GM12878 (cell line): ENCODE data around the gene CD55. TPM values are rescaled to one million over a fixed set of nuclear protein-coding genes. Genes with fewer than 3 reads are reported as not detected.

Source experiments
- ATAC-seq: fragments of 200-7000 bp; cut with Tn5 transposase; 3 replicates; pipeline ENCODE4 v1.9.1; 2020; ENCODE audit warnings: mild to moderate bottlenecking, moderate library complexity
- BruUV-seq: library from RNA; stranded (reverse); fragments of 400-500 nt; replicated peaks from 2 replicates; lab custom pipeline; 2021; lab: Mats Ljungman, UMichigan
- CTCF ChIA-PET: fragments of 300-600 bp; sonication (Branson Sonifier 250); formaldehyde crosslinking; extraction: SDS; loops from one replicate; lab custom pipeline; 2021; ENCODE audit warnings: inconsistent platforms; lab: Yijun Ruan, JAX
- POLR2A ChIA-PET: fragments of 350-600 bp; formaldehyde crosslinking; extraction: SDS; loops from one replicate; lab custom pipeline; 2021; ENCODE audit warnings: inconsistent platforms; lab: Charles Lee
- RAD21 ChIA-PET: fragments of 300-600 bp; sonication (Branson Sonifier 250); formaldehyde crosslinking; loops from one replicate; lab custom pipeline; 2023; ENCODE audit warnings: antibody characterized with exemption; ENCODE audit not compliant: unreplicated experiment; lab: Charles Lee
- SMC1A ChIA-PET: fragments of 300-600 bp; sonication (Branson Sonifier 250); formaldehyde crosslinking; loops from one replicate; lab custom pipeline; 2023; ENCODE audit not compliant: unreplicated experiment, uncharacterized antibody; lab: Charles Lee
- DNase-seq: peaks from one replicate; pipeline ENCODE4 v3.0.0-alpha.2; 2011; ENCODE audit warnings: low read depth, low spot score
- FAIRE-seq: peaks from 3 replicates; lab custom pipeline; 2011; peaks lifted over from hg19 to GRCh38; lab: Jason Lieb, UNC
- H2AFZ ChIP-seq: 2 replicates; pipeline ENCODE4 v1.6.0; 2011; ENCODE audit warnings: low read depth, low read length, control low read depth; ENCODE audit not compliant: control insufficient read depth
- H3K27ac ChIP-seq: 2 replicates; pipeline ENCODE4 v1.5.1; 2011; ENCODE audit warnings: control low read depth; ENCODE audit not compliant: control insufficient read depth, insufficient read depth
- H3K27me3 ChIP-seq, 2 experiments: replicated peaks in 1 of 2; 2 replicates each; pipeline versions ENCODE4 v1.6.0 to v1.6.1; 2011; ENCODE audit warnings: low read length in 1 of 2; ENCODE audit not compliant: control insufficient read depth in 2 of 2, insufficient read depth in 2 of 2
- H3K36me3 ChIP-seq, 2 experiments: 2 replicates each; pipeline ENCODE4 v1.5.1; 2011; ENCODE audit warnings: low read length in 1 of 2; ENCODE audit not compliant: control insufficient read depth in 2 of 2, insufficient read depth in 2 of 2
- H3K4me1 ChIP-seq: 2 replicates; pipeline ENCODE4 v1.6.1; 2011; ENCODE audit warnings: mild to moderate bottlenecking, low read length, moderate library complexity, mixed read lengths; ENCODE audit not compliant: control insufficient read depth, insufficient read depth
- H3K4me2 ChIP-seq: 2 replicates; pipeline ENCODE4 v1.6.0; 2011; ENCODE audit warnings: control low read depth; ENCODE audit not compliant: control insufficient read depth, insufficient read depth
- H3K4me3 ChIP-seq: fragments of 200-600 bp; sonication (generic); 2 replicates; pipeline ENCODE4 v1.5.1; 2016
- H3K79me2 ChIP-seq: 2 replicates; pipeline ENCODE4 v1.6.0; 2011; ENCODE audit warnings: low read length; ENCODE audit not compliant: control insufficient read depth, insufficient read depth
- H3K9ac ChIP-seq: 2 replicates; pipeline ENCODE4 v1.8.0; 2011; ENCODE audit warnings: low read length, control low read depth, mixed read lengths; ENCODE audit not compliant: control insufficient read depth, insufficient read depth
- H3K9me3 ChIP-seq: replicated peaks from 3 replicates; pipeline ENCODE4 v1.5.1; 2011; ENCODE audit warnings: mild to moderate bottlenecking, low read length; ENCODE audit not compliant: control insufficient read depth, insufficient read depth
- H4K20me1 ChIP-seq: 2 replicates; pipeline ENCODE4 v1.6.0; 2011; ENCODE audit not compliant: control insufficient read depth, insufficient read depth
- CEBPB ChIP-seq, 2 experiments: fragments of 150-350 bp in 1 of 2; IDR thresholded peaks; 2 replicates each; pipeline ENCODE4 v1.6.1; 2012 to 2014; ENCODE audit warnings: low read depth in 2 of 2, low read length in 2 of 2, borderline replicate concordance in 1 of 2, inconsistent platforms in 1 of 2
- EGR1 ChIP-seq, 2 experiments: IDR thresholded peaks; 1 replicate in 1 of 2; 2 replicates in 1 of 2; pipeline ENCODE4 v1.6.1; 2011 to 2012; ENCODE audit warnings: low read depth in 2 of 2, low read length in 2 of 2, borderline replicate concordance in 1 of 2, mild to moderate bottlenecking in 1 of 2, moderate library complexity in 1 of 2
- ETV6 ChIP-seq, 2 experiments: fragments of 450-650 bp in 1 of 2; IDR thresholded peaks in 1 of 2; conservative IDR thresholded peaks in 1 of 2; 2 replicates each; pipeline ENCODE4 v1.6.1; 2014; ENCODE audit warnings: antibody characterized with exemption in 1 of 2, borderline replicate concordance in 1 of 2, low read depth in 1 of 2, mild to moderate bottlenecking in 1 of 2, moderate library complexity in 1 of 2
- HCFC1 ChIP-seq: fragments of 150-350 bp; IDR thresholded peaks from 2 replicates; pipeline ENCODE4 v1.6.1; 2014; ENCODE audit warnings: low read length
- JUND ChIP-seq: IDR thresholded peaks from 2 replicates; pipeline ENCODE4 v1.6.1; 2012; ENCODE audit warnings: low read depth, mild to moderate bottlenecking, low read length, improper control_type of control experiment, moderate library complexity
- NR2F1 ChIP-seq: fragments of 450-650 bp; conservative IDR thresholded peaks from 2 replicates; pipeline ENCODE4 v1.6.1; 2017; ENCODE audit warnings: mild to moderate bottlenecking
- POLR2A ChIP-seq: IDR thresholded peaks from 2 replicates; pipeline ENCODE4 v1.6.1; 2011; ENCODE audit warnings: low read depth, mild to moderate bottlenecking, low read length
- SMC3 ChIP-seq: IDR thresholded peaks from 2 replicates; pipeline ENCODE4 v1.6.1; 2011; ENCODE audit warnings: low read length, improper control_type of control experiment, borderline replicate concordance
- TBL1XR1 ChIP-seq: IDR thresholded peaks from 2 replicates; pipeline ENCODE4 v1.6.1; 2012; ENCODE audit warnings: low read depth, low read length, improper control_type of control experiment
- USF1 ChIP-seq: IDR thresholded peaks from 2 replicates; pipeline ENCODE4 v1.6.1; 2011; ENCODE audit warnings: borderline replicate concordance, low read depth, mild to moderate bottlenecking, moderate library complexity, mixed read lengths, low read length; ENCODE audit not compliant: insufficient read depth; ENCODE audit errors: extremely low read length
- USF2 ChIP-seq: IDR thresholded peaks from 2 replicates; pipeline ENCODE4 v1.6.1; 2011; ENCODE audit warnings: low read depth, low read length, improper control_type of control experiment, borderline replicate concordance
- WGBS: methylation state at CpG from one replicate; pipeline ENCODE4 v1.1.6; 2016; ENCODE audit warnings: low lambda C conversion rate; ENCODE audit not compliant: insufficient replicate concordance, insufficient coverage; ENCODE audit errors: missing lambda C conversion rate; 5-methylcytosine and 5-hydroxymethylcytosine counted together
- in situ Hi-C: fragments of 300-500 bp; cut with MboI; formaldehyde crosslinking; loops from 9 replicates; pipeline ENCODE4 v1.14.3; 2018; ENCODE audit warnings: mixed read lengths
- intact Hi-C: fragments of 100-400 bp; cut with micrococcal nuclease; formaldehyde crosslinking; loops from one replicate; pipeline ENCODE4 v1.14.2; 2022; ENCODE audit not compliant: unreplicated experiment
- polyA plus RNA-seq, 11 experiments: library from polyadenylated mRNA; depleted of rRNA in 4 of 11; unstranded in 6 of 11; stranded (reverse) in 5 of 11; fragments of >200 nt; fragmentation: Nextera tagmentation in 4 of 11; fragmentation: Illumina TruSeq in 1 of 11; extraction: Ambion mirVana in 4 of 11; extraction: Trizol in 1 of 11; gene quantifications; 1 replicate in 1 of 11; 2 replicates in 10 of 11; pipeline versions ENCODE4 v1.2.1 to v1.2.3, GENCODE V29; 2011 to 2016; ENCODE audit warnings: inconsistent platforms in 2 of 11, missing spikeins in 2 of 11, low read depth in 1 of 11
- total RNA-seq, 4 experiments: library from RNA; depleted of rRNA in 3 of 4; stranded (reverse); fragments of >200 nt in 3 of 4; fragmentation: Illumina TruSeq in 1 of 4; extraction: Trizol in 1 of 4; gene quantifications; 2 replicates each; pipeline versions ENCODE4 v1.2.1 to v1.2.3, GENCODE V29; 2013 to 2021

CD55 gene
- total and polyA plus RNA-seq, 10 of the 15 experiments (the other 5 are each of a cell fraction or from before 2014, with no cell fraction given), result 5.2 to 46.5 (median 15.1) TPM

- ATAC-seq, result no peak
- H3K9ac ChIP-seq, result no peak overlapping the region
- 74% methylated on average over 3 of the region's 3 CpGs for WGBS
- no peak overlapping the region for H3K4me3 ChIP-seq
- RAD21 ChIA-PET, result no interaction called here
- in situ Hi-C loops, result no loop called here
- H3K79me2 ChIP-seq, result peaks cover 11% of the 10 kb centered on the region
- no peaks in the 10 kb centered on the region for H3K9me3 ChIP-seq
- H2AFZ ChIP-seq, result no peak overlapping the region
- BruUV-seq, result no TSS peak
- H3K27ac ChIP-seq, result no peak overlapping the region
- CTCF ChIA-PET, result interaction anchor here (0.7 to 2.9 kb wide), 2 partner anchors 18 to 87 kb away, joined by 3 to 15 read pairs; no protein-coding TSS in a partner anchor
- H3K36me3 ChIP-seq, result no peaks in the 10 kb centered on the region
- H3K4me1 ChIP-seq, result no peaks in the 10 kb centered on the region
- intact Hi-C loops, result no loop called here
- no peaks in the 10 kb centered on the region for H3K27me3 ChIP-seq
- TF ChIP-seq JUND (no peak), USF2 (no peak), HCFC1 (no peak)
- FAIRE-seq, result no peak
- POLR2A ChIA-PET, result no interaction called here
- H3K4me2 ChIP-seq, result no peak overlapping the region
- no peak for DNase-seq
- H4K20me1 ChIP-seq, result no peaks in the 10 kb centered on the region
- SMC1A ChIA-PET, result interaction anchor here (1.2 to 8.1 kb wide), 3 partner anchors 13 to 229 kb away, joined by 3 to 144 read pairs (median 3); partner anchors contain the start of gene C4BPB
These were observed 3.3 kb upstream of the CD55 start for GRCh38 chr1:207318072-207318619.

GRCh38 chr1:207319199-207319598, 2.3 kb upstream of the CD55 start:
- ChIA-PET SMC1A (interaction anchor here (0.9 to 8.1 kb wide), 7 partner anchors 8 to 230 kb away, joined by 3 to 144 read pairs (median 4); partner anchors contain the start of gene C4BPB), POLR2A (no interaction called here), CTCF (interaction anchor here (0.9 to 2.9 kb wide), 4 partner anchors 16 to 235 kb away, joined by 3 to 15 read pairs (median 4); no protein-coding TSS in a partner anchor), RAD21 (interaction anchor here (1.6 to 7.1 kb wide), 2 partner anchors 9 to 86 kb away, joined by 3 to 46 read pairs; no protein-coding TSS in a partner anchor)
- BruUV-seq, result no TSS peak
- intact Hi-C loops, result no loop called here
- Histone ChIP-seq H3K27me3 (no peaks in the 10 kb centered on the region), H3K9ac (no peak overlapping the region), H3K27ac (no peak overlapping the region), H3K79me2 (peaks cover 19% of the 10 kb centered on the region), H3K4me2 (no peak overlapping the region), H4K20me1 (no peaks in the 10 kb centered on the region), H3K4me1 (no peaks in the 10 kb centered on the region), H2AFZ (no peak overlapping the region), H3K9me3 (no peaks in the 10 kb centered on the region), H3K4me3 (no peak overlapping the region), H3K36me3 (no peaks in the 10 kb centered on the region)
- no peak for TF ChIP-seq TBL1XR1
- no peak for TF ChIP-seq SMC3
- TF ChIP-seq NR2F1, result no peak
- no peak for TF ChIP-seq CEBPB (IDR thresholded peaks at IDR 0.05; ENCODE audit: borderline replicate concordance in 1 of 2, low read depth in 2 of 2, low read length in 2 of 2)
- no peak for TF ChIP-seq ETV6 (conservative IDR thresholded peaks at IDR 0.05 in 1 of 2, IDR thresholded peaks at IDR 0.05 in 1 of 2; ENCODE audit: borderline replicate concordance in 1 of 2, low read depth in 1 of 2)
- TF ChIP-seq USF1, result no peak
- no peak for TF ChIP-seq EGR1 (IDR thresholded peaks at IDR 0.05; ENCODE audit: borderline replicate concordance in 1 of 2, low read depth in 2 of 2, low read length in 2 of 2)
- no peak for TF ChIP-seq POLR2A
- DNase-seq (no peak), ATAC-seq (no peak), FAIRE-seq (no peak)
- in situ Hi-C loops, result no loop called here
